Endothelial cell of umbilical vein (primary cell): ENCODE results near the gene GTF3C5. TPM values are rescaled to one million over a fixed set of nuclear protein-coding genes. Genes with fewer than 3 reads are reported as not detected.

Experiments used
- BruUV-seq: library from RNA; stranded (reverse); fragments of 400-500 nt; replicated peaks from 2 replicates; lab custom pipeline; 2021; lab: Mats Ljungman, UMichigan
- CTCF ChIA-PET: fragments of 300-600, 350-600 bp; sonication (Branson Sonifier 250); formaldehyde crosslinking; loops from one replicate; lab custom pipeline; 2021; ENCODE audit warnings: antibody characterized with exemption, inconsistent platforms; lab: Charles Lee
- POLR2A ChIA-PET: fragments of 300-600, 350-600 bp; sonication (Branson Sonifier 250); formaldehyde crosslinking; loops from one replicate; lab custom pipeline; 2021; ENCODE audit warnings: antibody characterized with exemption, inconsistent platforms; lab: Charles Lee
- DNase-seq: peaks from one replicate; pipeline ENCODE4 v3.0.0-alpha.2; 2011; ENCODE audit warnings: low read depth, low spot score
- FAIRE-seq: peaks from 2 replicates; lab custom pipeline; 2011; peaks lifted over from hg19 to GRCh38; lab: Jason Lieb, UNC
- H2AFZ ChIP-seq: 2 replicates; pipeline ENCODE4 v1.6.0; 2012; ENCODE audit warnings: low read depth, low read length, control low read depth, inconsistent platforms
- H3K27ac ChIP-seq: 2 replicates; pipeline ENCODE4 v1.5.1; 2011; ENCODE audit warnings: low read depth, mild to moderate bottlenecking, control low read depth, low read length, moderate library complexity; ENCODE audit not compliant: insufficient read depth
- H3K27me3 ChIP-seq, 2 experiments: 2 replicates each; pipeline versions ENCODE4 v1.6.0 to v1.6.1; 2011; ENCODE audit warnings: low read length in 2 of 2, mixed read lengths in 1 of 2; ENCODE audit not compliant: control insufficient read depth in 2 of 2, insufficient read depth in 2 of 2
- H3K36me3 ChIP-seq, 2 experiments: 2 replicates in 1 of 2; 3 replicates in 1 of 2; pipeline ENCODE4 v1.5.1; 2011; ENCODE audit warnings: low read length in 2 of 2, mild to moderate bottlenecking in 1 of 2, moderate library complexity in 1 of 2; ENCODE audit not compliant: control insufficient read depth in 2 of 2, insufficient read depth in 2 of 2; ENCODE audit errors: extremely low read depth in 1 of 2
- H3K4me1 ChIP-seq: 3 replicates; pipeline ENCODE4 v1.5.1; 2011; ENCODE audit warnings: mild to moderate bottlenecking, low read length; ENCODE audit not compliant: control insufficient read depth, insufficient read depth; ENCODE audit errors: extremely low read depth
- H3K4me2 ChIP-seq: 2 replicates; pipeline ENCODE4 v1.6.1; 2011; ENCODE audit warnings: low read length, control low read depth, mixed read lengths; ENCODE audit not compliant: insufficient read depth
- H3K4me3 ChIP-seq, 3 experiments: fragments of 200-600 bp in 1 of 3; sonication (generic), shearing (Covaris generic) in 1 of 3; replicated peaks in 1 of 3; 2 replicates each; pipeline ENCODE4 v1.5.1; 2011 to 2016; ENCODE audit warnings: control low read depth in 3 of 3, low read length in 3 of 3, mild to moderate bottlenecking in 2 of 3, inconsistent platforms in 1 of 3, low read depth in 1 of 3, moderate library complexity in 1 of 3; ENCODE audit not compliant: insufficient read depth in 1 of 3
- H3K79me2 ChIP-seq: 2 replicates; pipeline ENCODE4 v1.6.0; 2012; ENCODE audit warnings: low read length, inconsistent platforms; ENCODE audit not compliant: control insufficient read depth, insufficient read depth
- H3K9ac ChIP-seq: replicated peaks from 2 replicates; pipeline ENCODE3; 2011; ENCODE audit warnings: low read length, control low read depth; ENCODE audit not compliant: insufficient read depth; ENCODE audit errors: extremely low read depth
- H3K9me1 ChIP-seq: replicated peaks from 3 replicates; pipeline ENCODE4 v1.6.0; 2011; ENCODE audit warnings: mild to moderate bottlenecking, low read length; ENCODE audit not compliant: control insufficient read depth, insufficient read depth; ENCODE audit errors: extremely low read depth
- H3K9me3 ChIP-seq: replicated peaks from 2 replicates; pipeline ENCODE4 v1.5.1; 2012; ENCODE audit warnings: low read length, inconsistent platforms; ENCODE audit not compliant: control insufficient read depth, insufficient read depth
- H4K20me1 ChIP-seq: replicated peaks from 2 replicates; pipeline ENCODE3; 2011; ENCODE audit warnings: mild to moderate bottlenecking, low read length; ENCODE audit not compliant: control insufficient read depth, insufficient read depth; ENCODE audit errors: extremely low read depth
- EZH2 ChIP-seq: IDR thresholded peaks from 2 replicates; pipeline ENCODE4 v1.6.1; 2012; ENCODE audit warnings: borderline replicate concordance, low read depth, mild to moderate bottlenecking, moderate library complexity, low read length, inconsistent platforms; ENCODE audit not compliant: severe bottlenecking
- FOS ChIP-seq: IDR thresholded peaks from 2 replicates; pipeline ENCODE4 v1.6.1; 2011; ENCODE audit warnings: mild to moderate bottlenecking, low read length, moderate library complexity, borderline replicate concordance; ENCODE audit not compliant: insufficient read depth
- GATA2 ChIP-seq: IDR thresholded peaks from 2 replicates; pipeline ENCODE4 v1.7.0; 2011; ENCODE audit warnings: low read depth, mild to moderate bottlenecking, moderate library complexity, mixed read lengths, low read length; ENCODE audit not compliant: insufficient read length, insufficient read depth
- JUN ChIP-seq: IDR thresholded peaks from 2 replicates; pipeline ENCODE4 v1.6.1; 2011; ENCODE audit warnings: borderline replicate concordance, low read depth; ENCODE audit not compliant: insufficient read length, insufficient read depth
- MYC ChIP-seq: IDR thresholded peaks from one replicate; pipeline ENCODE4 v1.6.1; 2011; ENCODE audit warnings: mild to moderate bottlenecking, low read depth, low read length
- POLR2A ChIP-seq: IDR thresholded peaks from 2 replicates; pipeline ENCODE4 v1.6.1; 2012; ENCODE audit warnings: low read depth, mild to moderate bottlenecking, control low read depth, low read length
- POLR2AphosphoS5 ChIP-seq: IDR thresholded peaks from 2 replicates; pipeline ENCODE4 v1.6.1; 2012; ENCODE audit warnings: low read depth, mild to moderate bottlenecking, control low read depth, low read length, moderate library complexity; ENCODE audit not compliant: insufficient read depth
- dilution Hi-C: fragments of 300-500 bp; cut with MboI; formaldehyde crosslinking; loops from one replicate; pipeline ENCODE4 v1.15.0; 2019; ENCODE audit warnings: low sequenced_read_pairs; ENCODE audit not compliant: extremely low pct_ligation_motif_present
- intact Hi-C: fragments of 100-400 bp; cut with micrococcal nuclease; formaldehyde crosslinking; loops from one replicate; pipeline ENCODE4 v1.10.0; 2022
- polyA plus RNA-seq, 4 experiments: library from polyadenylated mRNA; depleted of rRNA in 3 of 4; stranded (reverse) in 3 of 4; unstranded in 1 of 4; fragments of >200 nt; gene quantifications; 2 replicates each; pipeline versions ENCODE4 v1.2.1 to v1.2.3, GENCODE V29; 2011 to 2012; ENCODE audit warnings: missing spikeins in 1 of 4
- total RNA-seq: library from RNA; stranded (reverse); gene quantifications from 2 replicates; pipeline ENCODE4 v1.2.3, GENCODE V29; 2021
- TF ChIP-seq, protein P1 (sequence below): IDR thresholded peaks from 2 replicates; pipeline ENCODE4 v1.6.1; 2011; ENCODE audit not compliant: insufficient read depth, insufficient read length
- TF ChIP-seq, protein P2 (sequence below), 2 donors: IDR thresholded peaks; 1 replicate in 1 of 2; 2 replicates in 1 of 2; pipeline ENCODE4 v1.5.1; 2011; ENCODE audit warnings: low read length in 2 of 2, mild to moderate bottlenecking in 2 of 2, moderate library complexity in 2 of 2, control low read depth in 1 of 2, inconsistent platforms in 1 of 2, low read depth in 1 of 2; ENCODE audit not compliant: insufficient read depth in 1 of 2; ENCODE audit errors: extremely low read depth in 1 of 2

Gene GTF3C5
- total and polyA plus RNA-seq, 2 donors (not counting 3 experiments of a cell fraction or from before 2014, with no cell fraction given), result 65.6 to 73.8 TPM

DNA sequence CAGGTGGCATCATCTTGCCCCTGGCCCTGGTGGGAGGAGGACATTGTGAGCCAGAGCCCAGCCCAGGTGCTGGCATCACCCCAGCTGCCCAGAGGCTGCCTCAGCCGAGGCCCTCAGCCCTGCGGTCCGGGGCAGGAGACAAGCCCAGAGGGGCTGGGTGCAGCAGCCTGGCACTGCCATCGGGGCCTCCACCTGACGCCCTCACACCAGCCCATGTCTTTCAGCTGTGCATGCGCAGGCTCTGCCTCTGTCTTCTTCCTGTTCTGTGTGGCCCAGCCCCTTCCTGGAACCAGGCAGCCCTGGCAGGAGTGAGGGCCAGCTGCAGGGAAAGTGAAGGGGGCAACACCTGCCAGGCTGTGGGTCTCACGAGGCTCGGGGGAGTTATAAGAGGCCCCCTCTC, 26.2 kb downstream of the GTF3C5 start:
- H3K79me2 ChIP-seq, result no peaks in the 10 kb centered on the region
- no peaks in the 10 kb centered on the region for H4K20me1 ChIP-seq
- no peaks in the 10 kb centered on the region for H3K27me3 ChIP-seq
- DNase-seq (no peak), FAIRE-seq (no peak)
- no peak overlapping the region for H3K4me3 ChIP-seq
- TF ChIP-seq EZH2 (no peak), JUN (no peak)
- TF ChIP-seq, protein P1, sequence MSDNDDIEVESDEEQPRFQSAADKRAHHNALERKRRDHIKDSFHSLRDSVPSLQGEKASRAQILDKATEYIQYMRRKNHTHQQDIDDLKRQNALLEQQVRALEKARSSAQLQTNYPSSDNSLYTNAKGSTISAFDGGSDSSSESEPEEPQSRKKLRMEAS, result no peak
- no peak overlapping the region for H3K27ac ChIP-seq
- H3K36me3 ChIP-seq, result peaks cover 0 to 30% of the 10 kb centered on the region in 2 experiments
- H3K4me2 ChIP-seq, result no peak overlapping the region
- H3K4me1 ChIP-seq, result peaks cover 3% of the 10 kb centered on the region
- no peaks in the 10 kb centered on the region for H3K9me1 ChIP-seq
- ChIA-PET POLR2A (no interaction called here), CTCF (interaction anchor here (0.6 kb wide), 1 partner anchor 87 kb away, joined by 3 read pairs; no protein-coding TSS in a partner anchor)
- intact Hi-C loops, result no loop called here
- dilution Hi-C loops, result no loop called here
- BruUV-seq, result no TSS peak
- no peaks in the 10 kb centered on the region for H3K9me3 ChIP-seq
- H2AFZ ChIP-seq, result no peak overlapping the region
- H3K9ac ChIP-seq, result no peak overlapping the region

DNA sequence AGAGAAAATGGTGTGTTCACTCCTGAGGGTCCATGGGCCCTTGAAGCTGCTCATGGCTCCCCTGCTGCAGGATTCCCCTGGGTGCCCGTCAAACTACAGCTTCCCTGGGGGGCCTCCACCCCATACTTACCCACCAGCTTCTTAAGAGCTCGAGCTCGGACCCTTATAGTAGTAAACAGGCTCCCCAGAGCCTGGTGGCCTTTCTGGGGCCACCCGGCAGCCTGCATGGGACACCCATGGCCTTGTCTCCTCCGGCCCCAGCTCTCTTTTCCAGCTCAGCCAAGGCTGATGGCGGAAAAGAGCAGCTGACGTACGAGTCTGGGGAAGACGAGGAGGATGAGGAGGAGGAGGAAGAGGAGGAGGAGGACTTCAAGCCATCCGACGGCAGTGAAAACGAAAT, 26.8 kb downstream of the GTF3C5 start:
- no peak overlapping the region for H3K27ac ChIP-seq
- H3K9ac ChIP-seq, result no peak overlapping the region
- H3K4me1 ChIP-seq, result peaks cover 3% of the 10 kb centered on the region
- H3K4me2 ChIP-seq, result no peak overlapping the region
- H2AFZ ChIP-seq, result no peak overlapping the region
- H4K20me1 ChIP-seq, result no peaks in the 10 kb centered on the region
- intact Hi-C loops (no loop called here), dilution Hi-C loops (no loop called here)
- H3K27me3 ChIP-seq, result no peaks in the 10 kb centered on the region
- FAIRE-seq, result no peak
- no peaks in the 10 kb centered on the region for H3K79me2 ChIP-seq
- TF ChIP-seq GATA2, result no peak
- no peak for TF ChIP-seq MYC
- no peak for TF ChIP-seq EZH2
- no peak for TF ChIP-seq POLR2AphosphoS5
- no peak for TF ChIP-seq POLR2A
- TF ChIP-seq, protein P2, sequence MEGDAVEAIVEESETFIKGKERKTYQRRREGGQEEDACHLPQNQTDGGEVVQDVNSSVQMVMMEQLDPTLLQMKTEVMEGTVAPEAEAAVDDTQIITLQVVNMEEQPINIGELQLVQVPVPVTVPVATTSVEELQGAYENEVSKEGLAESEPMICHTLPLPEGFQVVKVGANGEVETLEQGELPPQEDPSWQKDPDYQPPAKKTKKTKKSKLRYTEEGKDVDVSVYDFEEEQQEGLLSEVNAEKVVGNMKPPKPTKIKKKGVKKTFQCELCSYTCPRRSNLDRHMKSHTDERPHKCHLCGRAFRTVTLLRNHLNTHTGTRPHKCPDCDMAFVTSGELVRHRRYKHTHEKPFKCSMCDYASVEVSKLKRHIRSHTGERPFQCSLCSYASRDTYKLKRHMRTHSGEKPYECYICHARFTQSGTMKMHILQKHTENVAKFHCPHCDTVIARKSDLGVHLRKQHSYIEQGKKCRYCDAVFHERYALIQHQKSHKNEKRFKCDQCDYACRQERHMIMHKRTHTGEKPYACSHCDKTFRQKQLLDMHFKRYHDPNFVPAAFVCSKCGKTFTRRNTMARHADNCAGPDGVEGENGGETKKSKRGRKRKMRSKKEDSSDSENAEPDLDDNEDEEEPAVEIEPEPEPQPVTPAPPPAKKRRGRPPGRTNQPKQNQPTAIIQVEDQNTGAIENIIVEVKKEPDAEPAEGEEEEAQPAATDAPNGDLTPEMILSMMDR (IDR thresholded peaks at IDR 0.05; ENCODE audit: extremely low read depth in 1 of 2, insufficient read depth in 1 of 2, low read depth in 1 of 2, low read length in 2 of 2), result no peak
- TF ChIP-seq, protein P1, result no peak
- TF ChIP-seq FOS, result no peak
- no peak for TF ChIP-seq JUN
- POLR2A ChIA-PET, result no interaction called here
- DNase-seq, result no peak
- no peaks in the 10 kb centered on the region for H3K9me1 ChIP-seq
- H3K36me3 ChIP-seq, result peaks cover 0 to 29% of the 10 kb centered on the region in 2 experiments
- H3K9me3 ChIP-seq, result no peaks in the 10 kb centered on the region
- BruUV-seq, result no TSS peak
- H3K4me3 ChIP-seq, result no peak overlapping the region
- CTCF ChIA-PET, result interaction anchor here (0.6 kb wide), 1 partner anchor 87 kb away, joined by 3 read pairs; no protein-coding TSS in a partner anchor
